ENCODE measurements around the gene SEMA4F.

GRCh38 chr2:74620671-74621070, 33.4 kb upstream of the SEMA4F start:
- TF ChIP-seq EZH2 (IDR thresholded peaks at IDR 0.05; ENCODE audit: insufficient read depth, poor library complexity, severe bottlenecking), result no peak
- TF ChIP-seq EZH2phosphoT487 (IDR thresholded peaks at IDR 0.05; ENCODE audit: insufficient read depth, low read depth), result no peak
